WTC11 (cell line): ENCODE data around the gene CBR1. TPM values are rescaled to one million over a fixed set of nuclear protein-coding genes. Genes with fewer than 3 reads are reported as not detected.

ENCODE experiments used
- ATAC-seq: fragments of 200-7000 bp; cut with Tn5 transposase; 2 replicates; pipeline ENCODE4 v1.10.0; 2021; ENCODE audit warnings: mild to moderate bottlenecking, moderate library complexity
- CTCF ChIA-PET: fragments of 300-600 bp; sonication (Branson Sonifier 250); formaldehyde crosslinking; loops from one replicate; lab custom pipeline; 2021; ENCODE audit warnings: antibody characterized with exemption; lab: Charles Lee
- POLR2A ChIA-PET: fragments of 350-600 bp; sonication (Branson Sonifier 250); formaldehyde crosslinking; loops from one replicate; lab custom pipeline; 2021; ENCODE audit warnings: antibody characterized with exemption; lab: Charles Lee
- DNase-seq: peaks from one replicate; pipeline ENCODE4 v3.0.0; 2021; ENCODE audit warnings: low spot score
- H3K27ac Mint-ChIP-seq: 2 replicates; pipeline ENCODE4 v1.8.0; 2021; ENCODE audit warnings: mixed read lengths
- H3K27me3 Mint-ChIP-seq: 2 replicates; pipeline ENCODE4 v1.8.0; 2021; ENCODE audit warnings: low read depth, mild to moderate bottlenecking, moderate library complexity, mixed read lengths
- H3K36me3 Mint-ChIP-seq: 2 replicates; pipeline ENCODE4 v1.8.0; 2021; ENCODE audit warnings: mixed read lengths
- H3K4me1 Mint-ChIP-seq: 2 replicates; pipeline ENCODE4 v1.8.0; 2022; ENCODE audit warnings: mixed read lengths
- H3K4me3 Mint-ChIP-seq: 2 replicates; pipeline ENCODE4 v1.8.0; 2021; ENCODE audit warnings: mild to moderate bottlenecking, moderate library complexity, mixed read lengths
- H3K9me3 Mint-ChIP-seq: 2 replicates; pipeline ENCODE4 v1.8.0; 2021; ENCODE audit warnings: mixed read lengths
- CBFB ChIP-seq: sonication (generic); formaldehyde crosslinking; IDR thresholded peaks from 2 replicates; pipeline ENCODE4 v1.8.1; 2022; ENCODE audit warnings: mild to moderate bottlenecking, low read depth, missing genetic modification reagents
- CREB1 ChIP-seq: sonication (generic); formaldehyde crosslinking; IDR thresholded peaks from 2 replicates; pipeline ENCODE4 v1.8.0; 2023; ENCODE audit warnings: mild to moderate bottlenecking, missing genetic modification reagents
- CREM ChIP-seq: sonication (generic); formaldehyde crosslinking; IDR thresholded peaks from 2 replicates; pipeline ENCODE4 v1.8.1; 2022; ENCODE audit warnings: mild to moderate bottlenecking, missing genetic modification reagents, moderate library complexity
- IRF2 ChIP-seq: sonication (generic); formaldehyde crosslinking; IDR thresholded peaks from 2 replicates; pipeline ENCODE4 v1.8.0; 2022; ENCODE audit warnings: low read depth, missing genetic modification reagents, borderline replicate concordance
- JAZF1 ChIP-seq: fragments of 250-450 bp; sonication (Bioruptor Pico); IDR thresholded peaks from 2 replicates; pipeline ENCODE4 v1.9.0; 2021; ENCODE audit warnings: moderate library complexity, mild to moderate bottlenecking, inconsistent platforms
- KAT7 ChIP-seq: sonication (generic); formaldehyde crosslinking; IDR thresholded peaks from 2 replicates; pipeline ENCODE4 v1.8.1; 2023; ENCODE audit warnings: missing genetic modification reagents, mild to moderate bottlenecking, borderline replicate concordance
- MYBL2 ChIP-seq: sonication (generic); formaldehyde crosslinking; IDR thresholded peaks from 2 replicates; pipeline ENCODE4 v1.8.1; 2023; ENCODE audit warnings: mild to moderate bottlenecking, moderate library complexity, missing genetic modification reagents
- NR1H2 ChIP-seq: sonication (generic); formaldehyde crosslinking; IDR thresholded peaks from 2 replicates; pipeline ENCODE4 v1.9.0; 2021; ENCODE audit warnings: mild to moderate bottlenecking, moderate library complexity, missing genetic modification reagents
- RORB ChIP-seq: fragments of 250-450 bp; sonication (Bioruptor Pico); IDR thresholded peaks from 2 replicates; pipeline ENCODE4 v1.9.0; 2021; ENCODE audit warnings: mild to moderate bottlenecking
- TCF7 ChIP-seq: sonication (generic); formaldehyde crosslinking; IDR thresholded peaks from 2 replicates; pipeline ENCODE4 v1.8.0; 2022; ENCODE audit warnings: mild to moderate bottlenecking, low read depth, missing genetic modification reagents, moderate library complexity
- ZBTB21 ChIP-seq: sonication (generic); formaldehyde crosslinking; IDR thresholded peaks from 2 replicates; pipeline ENCODE4 v1.8.1; 2023; ENCODE audit warnings: mild to moderate bottlenecking, missing genetic modification reagents, borderline replicate concordance
- total RNA-seq: library from RNA; stranded (reverse); gene quantifications from 3 replicates; pipeline ENCODE4 v1.2.3, GENCODE V29; 2021
- TF ChIP-seq, protein P1 (sequence below): sonication (generic); formaldehyde crosslinking; IDR thresholded peaks from 2 replicates; pipeline ENCODE4 v1.8.0; 2022; ENCODE audit warnings: missing genetic modification reagents
- TF ChIP-seq, protein P2 (sequence below): fragments of 250-450 bp; sonication (Bioruptor Pico); IDR thresholded peaks from 2 replicates; pipeline ENCODE4 v1.8.0; 2021; ENCODE audit warnings: mild to moderate bottlenecking
- TF ChIP-seq, protein P3 (sequence below): sonication (generic); formaldehyde crosslinking; IDR thresholded peaks from 2 replicates; pipeline ENCODE4 v1.8.0; 2023; ENCODE audit warnings: missing genetic modification reagents, mild to moderate bottlenecking, borderline replicate concordance
- TF ChIP-seq, protein P4 (sequence below): sonication (generic); formaldehyde crosslinking; conservative IDR thresholded peaks from 2 replicates; pipeline ENCODE4 v1.8.1; 2023; ENCODE audit warnings: mild to moderate bottlenecking, low read depth, missing genetic modification reagents, moderate library complexity
- TF ChIP-seq, protein P5 (sequence below): sonication (generic); formaldehyde crosslinking; IDR thresholded peaks from 2 replicates; pipeline ENCODE4 v1.8.1; 2022; ENCODE audit warnings: mild to moderate bottlenecking, missing genetic modification reagents, moderate library complexity, borderline replicate concordance

CBR1 gene
- total RNA-seq, 1 experiment from 2014 or later, result 167 TPM

DNA sequence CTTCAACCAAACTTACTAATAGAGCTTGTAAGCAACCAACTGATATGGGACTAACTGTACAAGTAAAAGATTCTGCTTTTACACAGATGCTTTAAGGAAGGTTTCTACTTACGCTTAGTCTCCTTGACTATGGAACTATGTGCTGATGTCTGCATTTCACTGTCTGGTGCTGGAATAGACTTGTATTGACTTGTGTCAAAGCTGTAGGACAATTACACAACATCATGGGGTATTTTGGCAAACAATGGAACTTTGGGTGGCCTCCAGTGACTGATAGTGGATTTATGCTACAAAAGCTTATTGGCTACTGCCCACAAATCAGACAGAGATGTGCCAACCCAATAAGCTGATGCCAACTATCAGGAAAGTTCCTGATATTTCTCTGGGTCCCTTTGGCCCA is 10.6 kb downstream of the CBR1 start (continued):
- TF ChIP-seq, protein P1, sequence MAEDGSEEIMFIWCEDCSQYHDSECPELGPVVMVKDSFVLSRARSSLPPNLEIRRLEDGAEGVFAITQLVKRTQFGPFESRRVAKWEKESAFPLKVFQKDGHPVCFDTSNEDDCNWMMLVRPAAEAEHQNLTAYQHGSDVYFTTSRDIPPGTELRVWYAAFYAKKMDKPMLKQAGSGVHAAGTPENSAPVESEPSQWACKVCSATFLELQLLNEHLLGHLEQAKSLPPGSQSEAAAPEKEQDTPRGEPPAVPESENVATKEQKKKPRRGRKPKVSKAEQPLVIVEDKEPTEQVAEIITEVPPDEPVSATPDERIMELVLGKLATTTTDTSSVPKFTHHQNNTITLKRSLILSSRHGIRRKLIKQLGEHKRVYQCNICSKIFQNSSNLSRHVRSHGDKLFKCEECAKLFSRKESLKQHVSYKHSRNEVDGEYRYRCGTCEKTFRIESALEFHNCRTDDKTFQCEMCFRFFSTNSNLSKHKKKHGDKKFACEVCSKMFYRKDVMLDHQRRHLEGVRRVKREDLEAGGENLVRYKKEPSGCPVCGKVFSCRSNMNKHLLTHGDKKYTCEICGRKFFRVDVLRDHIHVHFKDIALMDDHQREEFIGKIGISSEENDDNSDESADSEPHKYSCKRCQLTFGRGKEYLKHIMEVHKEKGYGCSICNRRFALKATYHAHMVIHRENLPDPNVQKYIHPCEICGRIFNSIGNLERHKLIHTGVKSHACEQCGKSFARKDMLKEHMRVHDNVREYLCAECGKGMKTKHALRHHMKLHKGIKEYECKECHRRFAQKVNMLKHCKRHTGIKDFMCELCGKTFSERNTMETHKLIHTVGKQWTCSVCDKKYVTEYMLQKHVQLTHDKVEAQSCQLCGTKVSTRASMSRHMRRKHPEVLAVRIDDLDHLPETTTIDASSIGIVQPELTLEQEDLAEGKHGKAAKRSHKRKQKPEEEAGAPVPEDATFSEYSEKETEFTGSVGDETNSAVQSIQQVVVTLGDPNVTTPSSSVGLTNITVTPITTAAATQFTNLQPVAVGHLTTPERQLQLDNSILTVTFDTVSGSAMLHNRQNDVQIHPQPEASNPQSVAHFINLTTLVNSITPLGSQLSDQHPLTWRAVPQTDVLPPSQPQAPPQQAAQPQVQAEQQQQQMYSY (CRISPR knock-in tag), result no peak
- TF ChIP-seq ZBTB21 (CRISPR knock-in tag) (no peak), CBFB (CRISPR knock-in tag) (no peak), RORB (CRISPR knock-in tag) (no peak), IRF2 (CRISPR knock-in tag) (no peak), NR1H2 (CRISPR knock-in tag) (no peak)
- TF ChIP-seq, protein P2, sequence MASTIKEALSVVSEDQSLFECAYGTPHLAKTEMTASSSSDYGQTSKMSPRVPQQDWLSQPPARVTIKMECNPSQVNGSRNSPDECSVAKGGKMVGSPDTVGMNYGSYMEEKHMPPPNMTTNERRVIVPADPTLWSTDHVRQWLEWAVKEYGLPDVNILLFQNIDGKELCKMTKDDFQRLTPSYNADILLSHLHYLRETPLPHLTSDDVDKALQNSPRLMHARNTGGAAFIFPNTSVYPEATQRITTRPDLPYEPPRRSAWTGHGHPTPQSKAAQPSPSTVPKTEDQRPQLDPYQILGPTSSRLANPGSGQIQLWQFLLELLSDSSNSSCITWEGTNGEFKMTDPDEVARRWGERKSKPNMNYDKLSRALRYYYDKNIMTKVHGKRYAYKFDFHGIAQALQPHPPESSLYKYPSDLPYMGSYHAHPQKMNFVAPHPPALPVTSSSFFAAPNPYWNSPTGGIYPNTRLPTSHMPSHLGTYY (CRISPR knock-in tag), result no peak
- TF ChIP-seq, protein P3, sequence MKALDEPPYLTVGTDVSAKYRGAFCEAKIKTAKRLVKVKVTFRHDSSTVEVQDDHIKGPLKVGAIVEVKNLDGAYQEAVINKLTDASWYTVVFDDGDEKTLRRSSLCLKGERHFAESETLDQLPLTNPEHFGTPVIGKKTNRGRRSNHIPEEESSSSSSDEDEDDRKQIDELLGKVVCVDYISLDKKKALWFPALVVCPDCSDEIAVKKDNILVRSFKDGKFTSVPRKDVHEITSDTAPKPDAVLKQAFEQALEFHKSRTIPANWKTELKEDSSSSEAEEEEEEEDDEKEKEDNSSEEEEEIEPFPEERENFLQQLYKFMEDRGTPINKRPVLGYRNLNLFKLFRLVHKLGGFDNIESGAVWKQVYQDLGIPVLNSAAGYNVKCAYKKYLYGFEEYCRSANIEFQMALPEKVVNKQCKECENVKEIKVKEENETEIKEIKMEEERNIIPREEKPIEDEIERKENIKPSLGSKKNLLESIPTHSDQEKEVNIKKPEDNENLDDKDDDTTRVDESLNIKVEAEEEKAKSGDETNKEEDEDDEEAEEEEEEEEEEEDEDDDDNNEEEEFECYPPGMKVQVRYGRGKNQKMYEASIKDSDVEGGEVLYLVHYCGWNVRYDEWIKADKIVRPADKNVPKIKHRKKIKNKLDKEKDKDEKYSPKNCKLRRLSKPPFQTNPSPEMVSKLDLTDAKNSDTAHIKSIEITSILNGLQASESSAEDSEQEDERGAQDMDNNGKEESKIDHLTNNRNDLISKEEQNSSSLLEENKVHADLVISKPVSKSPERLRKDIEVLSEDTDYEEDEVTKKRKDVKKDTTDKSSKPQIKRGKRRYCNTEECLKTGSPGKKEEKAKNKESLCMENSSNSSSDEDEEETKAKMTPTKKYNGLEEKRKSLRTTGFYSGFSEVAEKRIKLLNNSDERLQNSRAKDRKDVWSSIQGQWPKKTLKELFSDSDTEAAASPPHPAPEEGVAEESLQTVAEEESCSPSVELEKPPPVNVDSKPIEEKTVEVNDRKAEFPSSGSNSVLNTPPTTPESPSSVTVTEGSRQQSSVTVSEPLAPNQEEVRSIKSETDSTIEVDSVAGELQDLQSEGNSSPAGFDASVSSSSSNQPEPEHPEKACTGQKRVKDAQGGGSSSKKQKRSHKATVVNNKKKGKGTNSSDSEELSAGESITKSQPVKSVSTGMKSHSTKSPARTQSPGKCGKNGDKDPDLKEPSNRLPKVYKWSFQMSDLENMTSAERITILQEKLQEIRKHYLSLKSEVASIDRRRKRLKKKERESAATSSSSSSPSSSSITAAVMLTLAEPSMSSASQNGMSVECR (CRISPR knock-in tag), result no peak

DNA sequence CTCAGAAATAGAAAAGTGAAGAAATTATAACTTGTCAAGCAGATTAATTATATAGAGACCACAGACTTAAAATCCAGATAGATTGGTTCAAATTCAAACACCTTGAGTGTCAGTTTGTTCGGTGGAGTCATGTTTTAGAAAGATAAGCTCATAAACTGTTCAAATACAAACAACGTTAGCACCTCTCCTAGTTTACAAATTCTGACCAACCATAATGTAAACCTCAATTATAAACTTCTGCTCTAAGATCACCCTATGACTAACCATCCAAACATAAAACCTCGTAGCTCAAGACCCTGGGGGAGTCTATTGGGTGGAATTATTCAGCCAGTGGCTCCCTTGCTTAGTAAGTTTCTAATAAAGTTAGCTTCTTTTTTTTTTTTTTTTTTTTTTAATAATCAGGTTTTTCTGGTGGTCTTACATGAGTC is 12.4 kb downstream of the CBR1 start:
- H3K36me3 Mint-ChIP-seq, result peaks cover 3% of the 10 kb centered on the region; the same call in 1 of the 2 replicates
- 0 out of 2 replicates have a peak, but pooled peaks cover 3% of the 10 kb centered on the region for H3K9me3 Mint-ChIP-seq
- no peak overlapping the region for H3K4me3 Mint-ChIP-seq
- H3K27me3 Mint-ChIP-seq, result no peaks in the 10 kb centered on the region
- H3K4me1 Mint-ChIP-seq, result peaks cover 12% of the 10 kb centered on the region
- ATAC-seq (no peak), DNase-seq (no peak)
- ChIA-PET POLR2A (interaction anchor here (0.6 kb wide), 1 partner anchor 22 kb away, joined by 3 read pairs; no protein-coding TSS in a partner anchor), CTCF (interaction anchor here (0.7 to 1.3 kb wide), 2 partner anchors 23 to 44 kb away, joined by 4 to 6 read pairs; no protein-coding TSS in a partner anchor)
- TF ChIP-seq NR1H2 (CRISPR knock-in tag) (no peak), CREM (no peak), CREB1 (no peak), MYBL2 (CRISPR knock-in tag) (no peak), JAZF1 (CRISPR knock-in tag) (no peak)
- no peak overlapping the region for H3K27ac Mint-ChIP-seq

DNA sequence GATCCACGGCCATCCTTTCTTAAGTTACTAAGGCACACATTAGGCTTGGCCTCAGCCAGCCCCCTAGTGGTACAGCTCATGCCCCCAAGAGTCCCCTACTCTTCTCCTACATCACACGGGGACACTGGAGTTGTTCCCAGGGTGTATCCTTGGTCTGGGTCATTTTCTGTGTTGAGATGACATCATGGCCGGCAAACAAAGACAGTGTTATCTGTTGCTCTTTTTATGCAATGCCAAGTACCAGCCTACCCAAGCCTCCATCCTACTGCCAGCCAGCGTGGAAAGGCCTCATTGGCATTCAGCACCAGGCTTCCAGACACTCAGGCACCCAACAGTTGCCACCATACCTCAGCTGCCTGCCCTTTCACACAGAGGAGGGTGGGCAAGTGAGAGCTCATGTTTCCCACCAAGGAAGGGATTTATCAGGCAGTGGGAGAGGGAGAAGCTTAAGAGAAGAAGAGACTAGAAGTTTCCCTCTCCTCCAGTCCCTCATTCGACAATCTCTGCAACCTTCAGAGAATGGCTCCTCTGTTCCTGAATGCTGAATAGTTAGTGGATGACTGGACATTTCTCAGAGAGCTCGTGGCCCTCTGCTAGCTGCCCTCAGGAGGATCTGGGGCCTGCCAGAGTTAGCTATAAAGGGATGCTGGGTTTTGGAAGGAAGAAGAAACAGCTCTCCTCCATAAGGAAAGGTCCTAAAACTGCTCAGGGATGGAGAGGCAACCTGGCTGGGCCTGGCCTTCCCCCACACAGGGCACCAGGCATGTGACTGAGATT is 17.7 kb downstream of the CBR1 start:
- 0 out of 2 replicates have a peak overlapping the region, but pooled peaks have one; percentile 15 for H3K27ac Mint-ChIP-seq
- H3K4me3 Mint-ChIP-seq, result no peak overlapping the region
- H3K36me3 Mint-ChIP-seq, result peaks cover 11% of the 10 kb centered on the region
- H3K27me3 Mint-ChIP-seq, result no peaks in the 10 kb centered on the region
- TF ChIP-seq TCF7 (CRISPR knock-in tag) (no peak), KAT7 (CRISPR knock-in tag) (no peak)
- TF ChIP-seq, protein P4, sequence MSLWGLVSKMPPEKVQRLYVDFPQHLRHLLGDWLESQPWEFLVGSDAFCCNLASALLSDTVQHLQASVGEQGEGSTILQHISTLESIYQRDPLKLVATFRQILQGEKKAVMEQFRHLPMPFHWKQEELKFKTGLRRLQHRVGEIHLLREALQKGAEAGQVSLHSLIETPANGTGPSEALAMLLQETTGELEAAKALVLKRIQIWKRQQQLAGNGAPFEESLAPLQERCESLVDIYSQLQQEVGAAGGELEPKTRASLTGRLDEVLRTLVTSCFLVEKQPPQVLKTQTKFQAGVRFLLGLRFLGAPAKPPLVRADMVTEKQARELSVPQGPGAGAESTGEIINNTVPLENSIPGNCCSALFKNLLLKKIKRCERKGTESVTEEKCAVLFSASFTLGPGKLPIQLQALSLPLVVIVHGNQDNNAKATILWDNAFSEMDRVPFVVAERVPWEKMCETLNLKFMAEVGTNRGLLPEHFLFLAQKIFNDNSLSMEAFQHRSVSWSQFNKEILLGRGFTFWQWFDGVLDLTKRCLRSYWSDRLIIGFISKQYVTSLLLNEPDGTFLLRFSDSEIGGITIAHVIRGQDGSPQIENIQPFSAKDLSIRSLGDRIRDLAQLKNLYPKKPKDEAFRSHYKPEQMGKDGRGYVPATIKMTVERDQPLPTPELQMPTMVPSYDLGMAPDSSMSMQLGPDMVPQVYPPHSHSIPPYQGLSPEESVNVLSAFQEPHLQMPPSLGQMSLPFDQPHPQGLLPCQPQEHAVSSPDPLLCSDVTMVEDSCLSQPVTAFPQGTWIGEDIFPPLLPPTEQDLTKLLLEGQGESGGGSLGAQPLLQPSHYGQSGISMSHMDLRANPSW, result no peak
- TF ChIP-seq, protein P2 (CRISPR knock-in tag), result no peak
- TF ChIP-seq, protein P5, sequence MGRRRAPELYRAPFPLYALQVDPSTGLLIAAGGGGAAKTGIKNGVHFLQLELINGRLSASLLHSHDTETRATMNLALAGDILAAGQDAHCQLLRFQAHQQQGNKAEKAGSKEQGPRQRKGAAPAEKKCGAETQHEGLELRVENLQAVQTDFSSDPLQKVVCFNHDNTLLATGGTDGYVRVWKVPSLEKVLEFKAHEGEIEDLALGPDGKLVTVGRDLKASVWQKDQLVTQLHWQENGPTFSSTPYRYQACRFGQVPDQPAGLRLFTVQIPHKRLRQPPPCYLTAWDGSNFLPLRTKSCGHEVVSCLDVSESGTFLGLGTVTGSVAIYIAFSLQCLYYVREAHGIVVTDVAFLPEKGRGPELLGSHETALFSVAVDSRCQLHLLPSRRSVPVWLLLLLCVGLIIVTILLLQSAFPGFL (CRISPR knock-in tag), result no peak
- CTCF ChIA-PET, result interaction anchor here (1.0 to 2.0 kb wide), 9 partner anchors 9 to 52 kb away, joined by 3 to 22 read pairs (median 9); partner anchors contain the start of genes CBR1 and SETD4
- DNase-seq (no peak), ATAC-seq (peak; percentile 97)
- peaks cover 18% of the 10 kb centered on the region for H3K4me1 Mint-ChIP-seq
- H3K9me3 Mint-ChIP-seq, result peaks cover 4% of the 10 kb centered on the region
- POLR2A ChIA-PET, result no interaction called here
